Keratinocyte (primary cell): ENCODE measurements around the gene UROC1. TPM values are rescaled to one million over a fixed set of nuclear protein-coding genes. Genes with fewer than 3 reads are reported as not detected.

Experiments used
- DNase-seq: peaks from one replicate; pipeline ENCODE4 v3.0.0-alpha.2; 2011; ENCODE audit warnings: low read depth, missing footprints, low spot score
- FAIRE-seq: peaks from 2 replicates; lab custom pipeline; 2011; peaks lifted over from hg19 to GRCh38; lab: Jason Lieb, UNC
- H2AFZ ChIP-seq: 2 replicates; pipeline ENCODE4 v1.6.0; 2012; ENCODE audit warnings: low read length, control low read depth, inconsistent platforms; ENCODE audit not compliant: control insufficient read depth
- H3K27ac ChIP-seq: 2 replicates; pipeline ENCODE4 v1.5.1; 2011; ENCODE audit warnings: low read length; ENCODE audit not compliant: control insufficient read depth, insufficient read depth
- H3K27me3 ChIP-seq: 3 replicates; pipeline ENCODE4 v1.6.0; 2011; ENCODE audit warnings: low read length; ENCODE audit not compliant: control insufficient read depth, insufficient read depth; ENCODE audit errors: extremely low read depth
- H3K36me3 ChIP-seq, 2 experiments: 2 replicates in 1 of 2; 3 replicates in 1 of 2; pipeline ENCODE4 v1.5.1; 2011; ENCODE audit warnings: low read length in 2 of 2, mild to moderate bottlenecking in 1 of 2; ENCODE audit not compliant: control insufficient read depth in 2 of 2, insufficient read depth in 2 of 2; ENCODE audit errors: extremely low read depth in 1 of 2
- H3K4me1 ChIP-seq: 3 replicates; pipeline ENCODE4 v1.5.1; 2011; ENCODE audit warnings: low read length; ENCODE audit not compliant: control insufficient read depth, insufficient read depth; ENCODE audit errors: extremely low read depth
- H3K4me2 ChIP-seq: 3 replicates; pipeline ENCODE4 v1.6.0; 2011; ENCODE audit warnings: low read depth, low read length; ENCODE audit not compliant: control insufficient read depth, insufficient read depth; ENCODE audit errors: extremely low read depth
- H3K4me3 ChIP-seq, 3 experiments: fragments of 200-600 bp in 1 of 3; sonication (generic) in 1 of 3; 2 replicates in 2 of 3; 3 replicates in 1 of 3; pipeline ENCODE4 v1.5.1; 2011 to 2016; ENCODE audit warnings: low read length in 3 of 3, mild to moderate bottlenecking in 3 of 3, control low read depth in 2 of 3, inconsistent platforms in 1 of 3, low read depth in 1 of 3, mixed read lengths in 1 of 3, mixed run types in 1 of 3, moderate library complexity in 1 of 3; ENCODE audit not compliant: control insufficient read depth in 2 of 3, insufficient read depth in 2 of 3; ENCODE audit errors: extremely low read depth in 1 of 3
- H3K79me2 ChIP-seq: 2 replicates; pipeline ENCODE4 v1.6.0; 2012; ENCODE audit warnings: low read length; ENCODE audit not compliant: control insufficient read depth, insufficient read depth
- H3K9ac ChIP-seq: 3 replicates; pipeline ENCODE4 v1.6.0; 2011; ENCODE audit warnings: low read length; ENCODE audit not compliant: control insufficient read depth, insufficient read depth; ENCODE audit errors: extremely low read depth
- H3K9me1 ChIP-seq: 3 replicates; pipeline ENCODE4 v1.6.0; 2011; ENCODE audit warnings: low read length; ENCODE audit not compliant: control insufficient read depth, insufficient read depth; ENCODE audit errors: extremely low read depth
- H3K9me3 ChIP-seq: 2 replicates; pipeline ENCODE4 v1.5.1; 2012; ENCODE audit warnings: low read depth, low read length; ENCODE audit not compliant: control insufficient read depth
- H4K20me1 ChIP-seq: 3 replicates; pipeline ENCODE4 v1.6.0; 2011; ENCODE audit warnings: low read length; ENCODE audit not compliant: control insufficient read depth, insufficient read depth; ENCODE audit errors: extremely low read depth
- CTCF ChIP-seq, 3 experiments: IDR thresholded peaks in 1 of 3; conservative IDR thresholded peaks in 1 of 3; optimal IDR thresholded peaks in 1 of 3; 2 replicates in 2 of 3; 3 replicates in 1 of 3; pipeline versions ENCODE3 to v1.5.1; 2011; ENCODE audit warnings: low read length in 3 of 3, mild to moderate bottlenecking in 3 of 3, moderate library complexity in 2 of 3, control low read depth in 1 of 3, inconsistent platforms in 1 of 3; ENCODE audit not compliant: insufficient read depth in 2 of 3; ENCODE audit errors: extremely low read depth in 1 of 3
- EZH2 ChIP-seq: IDR thresholded peaks from one replicate; pipeline ENCODE4 v1.6.1; 2012; ENCODE audit warnings: inconsistent platforms, mild to moderate bottlenecking, low read length, moderate library complexity
- dilution Hi-C: fragments of 300-500 bp; cut with MboI; formaldehyde crosslinking; loops from one replicate; pipeline ENCODE4 v1.7.0; 2020; ENCODE audit warnings: low sequenced_read_pairs; ENCODE audit not compliant: extremely low pct_ligation_motif_present
- polyA plus RNA-seq, 5 experiments: library from polyadenylated mRNA; depleted of rRNA in 3 of 5; stranded (reverse) in 3 of 5; stranded (forward) in 1 of 5; unstranded in 1 of 5; fragments of >200 nt; gene quantifications; 1 replicate in 1 of 5; 2 replicates in 3 of 5; 3 replicates in 1 of 5; pipeline versions ENCODE4 v1.2.1 to v1.2.3, GENCODE V29; 2011 to 2012; ENCODE audit warnings: missing spikeins in 2 of 5, low read depth in 1 of 5, low replicate concordance in 1 of 5

Gene UROC1
- polyA plus RNA-seq, 1 donor (not counting 4 experiments of a cell fraction or from before 2014, with no cell fraction given): not detected

GRCh38 chr3:126442094-126442855 lies 75.3 kb downstream of the UROC1 start:
- H3K4me1 ChIP-seq: no peaks in the 10 kb centered on the region
- no peaks in the 10 kb centered on the region for H3K27me3 ChIP-seq
- no peak overlapping the region for H3K4me2 ChIP-seq
- no peaks in the 10 kb centered on the region for H3K79me2 ChIP-seq
- H2AFZ ChIP-seq: no peak overlapping the region
- TF ChIP-seq EZH2: no peak
- no peak overlapping the region for H3K4me3 ChIP-seq
- no peak overlapping the region for H3K9ac ChIP-seq
- peaks cover 2% of the 10 kb centered on the region for H3K9me1 ChIP-seq
- H4K20me1 ChIP-seq: no peaks in the 10 kb centered on the region
- peaks cover 0 to 15% of the 10 kb centered on the region in 2 experiments for H3K36me3 ChIP-seq
- H3K27ac ChIP-seq: no peak overlapping the region
- no peaks in the 10 kb centered on the region for H3K9me3 ChIP-seq
- DNase-seq (no peak), FAIRE-seq (no peak)
- dilution Hi-C loops: no loop called here

- peaks cover 2% of the 10 kb centered on the region for H3K9me1 ChIP-seq
- H2AFZ ChIP-seq: no peak overlapping the region
- H3K9me3 ChIP-seq: no peaks in the 10 kb centered on the region
- dilution Hi-C loops: no loop called here
- no peak overlapping the region for H3K4me2 ChIP-seq
- no peak overlapping the region for H3K4me3 ChIP-seq
- H3K79me2 ChIP-seq: no peaks in the 10 kb centered on the region
- H3K36me3 ChIP-seq: peaks cover 3 to 17% of the 10 kb centered on the region in 2 experiments
- no peak for FAIRE-seq
- no peak overlapping the region for H3K9ac ChIP-seq
- TF ChIP-seq EZH2 (no peak), CTCF (optimal IDR thresholded peaks at IDR 0.05 in 1 of 3, IDR thresholded peaks at IDR 0.05 in 1 of 3, conservative IDR thresholded peaks at IDR 0.05 in 1 of 3; ENCODE audit: extremely low read depth in 1 of 3, insufficient read depth in 2 of 3, low read length in 3 of 3) (no peak)
- H3K4me1 ChIP-seq: no peaks in the 10 kb centered on the region
- H3K27me3 ChIP-seq: no peaks in the 10 kb centered on the region
- no peaks in the 10 kb centered on the region for H4K20me1 ChIP-seq
- DNase-seq: no peak
- no peak overlapping the region for H3K27ac ChIP-seq
These were observed 76.2 kb downstream of the UROC1 start for GRCh38 chr3:126441256-126441880.
